Kidney (tissue), 14 donors: ENCODE measurements around the gene DLG5. TPM values are rescaled to one million over a fixed set of nuclear protein-coding genes. Genes with fewer than 3 reads are reported as not detected.
A peak's percentile ranks its signal among the peaks of the same experiment; 100 is the strongest.

ENCODE experiments used
- DNase-seq, 5 donors: peaks; one replicate each; pipeline ENCODE4 v3.0.0-alpha.2; 2013 to 2020
- FAIRE-seq: peaks from 2 replicates; lab custom pipeline; 2012; peaks lifted over from hg19 to GRCh38; lab: Jason Lieb, UNC
- H3K27ac ChIP-seq, 2 donors: one replicate each; pipeline ENCODE4 v1.7.0; 2013; ENCODE audit warnings: low read depth in 2 of 2, low read length in 2 of 2, inconsistent platforms in 1 of 2
- H3K27me3 ChIP-seq: one replicate; pipeline ENCODE4 v1.7.1; 2013; ENCODE audit warnings: low read length, inconsistent platforms; ENCODE audit not compliant: control insufficient read depth, insufficient read depth
- H3K36me3 ChIP-seq, 3 donors: one replicate each; pipeline versions ENCODE4 v1.7.0 to v1.7.1; 2013; ENCODE audit warnings: low read length in 3 of 3, control low read depth in 1 of 3, inconsistent platforms in 1 of 3; ENCODE audit not compliant: insufficient read depth in 3 of 3, control insufficient read depth in 2 of 3
- H3K4me1 ChIP-seq, 3 donors: one replicate each; pipeline versions ENCODE4 v1.7.0 to v1.7.1; 2013; ENCODE audit warnings: low read length in 3 of 3, inconsistent platforms in 1 of 3, low read depth in 1 of 3; ENCODE audit not compliant: control insufficient read depth in 2 of 3, insufficient read depth in 2 of 3
- H3K4me3 ChIP-seq, 3 donors: one replicate each; pipeline versions ENCODE4 v1.7.0 to v1.8.1; 2013; ENCODE audit warnings: low read length in 3 of 3, control low read depth in 1 of 3, inconsistent platforms in 1 of 3
- H3K9ac ChIP-seq, 3 donors: one replicate each; pipeline versions ENCODE4 v1.7.0 to v1.7.1; 2013; ENCODE audit warnings: low read length in 3 of 3, control low read depth in 1 of 3, inconsistent platforms in 1 of 3
- H3K9me3 ChIP-seq, 3 donors: one replicate each; pipeline versions ENCODE4 v1.7.0 to v1.7.1; 2013; ENCODE audit warnings: low read length in 3 of 3, control low read depth in 1 of 3, inconsistent platforms in 1 of 3; ENCODE audit not compliant: control insufficient read depth in 2 of 3, insufficient read depth in 1 of 3
- intact Hi-C: fragments of 100-400 bp; cut with DNase I; formaldehyde crosslinking; loops from one replicate; pipeline ENCODE4 v1.11.1; 2022
- polyA plus RNA-seq: library from polyadenylated mRNA; stranded (reverse); fragments of 350-450 nt; fragmentation: Illumina TruSeq; extraction: RNeasy Lipid Tissue Mini Kit (QIAGEN cat#74804); gene quantifications from one replicate; pipeline ENCODE4 v1.2.3, GENCODE V29; 2014; ENCODE audit warnings: low read depth, low replicate concordance; ENCODE audit not compliant: insufficient read depth
- total RNA-seq: library from RNA; stranded (reverse); fragmentation: NEBNext Ultra II Directional; extraction: Animal tissue kit (Norgen Biotek cat#: 25700); gene quantifications from one replicate; pipeline ENCODE4 v1.2.1, GENCODE V29; 2021
- TF ChIP-seq, protein P1 (sequence below): IDR thresholded peaks from 3 replicates; pipeline ENCODE4 v1.5.1; 2012; ENCODE audit warnings: mild to moderate bottlenecking, moderate library complexity, borderline replicate concordance; ENCODE audit not compliant: insufficient read depth; ENCODE audit errors: extremely low read depth
- donor health status: control.
- donor health status: control.
- donor health status: control.
- donor health status: control.
- donor health status: control.
- donor health status: DM: yes; HTN: yes; CAD: no.
- donor health status: Normal renal cell carcinoma (clear cell type).

DLG5 gene
- total and polyA plus RNA-seq, 2 donors from 2014 or later: 5.4 to 30.0 TPM

DNA sequence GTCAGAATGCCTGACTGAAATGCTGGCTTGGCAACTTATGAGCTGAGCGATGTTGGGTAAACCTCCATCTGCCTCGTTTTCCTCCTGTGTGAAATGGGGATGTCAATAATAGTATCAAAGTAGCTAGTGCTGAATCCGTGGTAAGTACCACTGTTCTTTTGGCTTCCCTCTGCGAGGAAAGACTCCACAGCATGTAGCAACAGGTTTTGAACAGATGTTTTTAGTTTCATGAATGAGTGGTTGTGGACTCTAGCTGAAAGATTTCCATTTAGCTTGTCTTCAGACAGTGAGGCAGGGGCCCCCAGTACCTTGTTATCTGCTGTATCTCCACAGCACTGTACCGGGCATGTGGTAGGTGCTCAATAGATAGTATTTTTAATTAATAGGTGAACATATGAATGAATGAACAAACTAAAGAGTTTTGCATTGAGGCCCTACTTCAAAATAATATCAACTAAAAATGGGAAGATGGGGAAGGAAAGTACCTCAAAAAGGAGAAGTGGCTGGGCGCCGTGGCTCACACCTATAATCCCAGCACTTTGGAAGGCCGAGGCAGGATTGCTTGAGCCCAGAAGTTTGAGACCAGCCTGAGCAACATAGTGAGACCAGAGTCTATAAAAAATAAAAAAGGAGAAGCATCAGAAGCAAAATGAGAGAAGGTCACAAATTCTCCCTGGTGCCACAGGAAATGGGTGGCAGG lies 5.6 kb upstream of the DLG5 start:
- H3K36me3 ChIP-seq: no peaks in the 10 kb centered on the region
- H3K27me3 ChIP-seq: no peaks in the 10 kb centered on the region
- H3K9ac ChIP-seq: no peak overlapping the region
- DNase-seq (no peak), FAIRE-seq (no peak)
- no peak overlapping the region for H3K27ac ChIP-seq
- no peaks in the 10 kb centered on the region for H3K9me3 ChIP-seq
- peaks cover 0 to 2% (median 0%) of the 10 kb centered on the region in 3 donors for H3K4me1 ChIP-seq
- TF ChIP-seq, protein P1, sequence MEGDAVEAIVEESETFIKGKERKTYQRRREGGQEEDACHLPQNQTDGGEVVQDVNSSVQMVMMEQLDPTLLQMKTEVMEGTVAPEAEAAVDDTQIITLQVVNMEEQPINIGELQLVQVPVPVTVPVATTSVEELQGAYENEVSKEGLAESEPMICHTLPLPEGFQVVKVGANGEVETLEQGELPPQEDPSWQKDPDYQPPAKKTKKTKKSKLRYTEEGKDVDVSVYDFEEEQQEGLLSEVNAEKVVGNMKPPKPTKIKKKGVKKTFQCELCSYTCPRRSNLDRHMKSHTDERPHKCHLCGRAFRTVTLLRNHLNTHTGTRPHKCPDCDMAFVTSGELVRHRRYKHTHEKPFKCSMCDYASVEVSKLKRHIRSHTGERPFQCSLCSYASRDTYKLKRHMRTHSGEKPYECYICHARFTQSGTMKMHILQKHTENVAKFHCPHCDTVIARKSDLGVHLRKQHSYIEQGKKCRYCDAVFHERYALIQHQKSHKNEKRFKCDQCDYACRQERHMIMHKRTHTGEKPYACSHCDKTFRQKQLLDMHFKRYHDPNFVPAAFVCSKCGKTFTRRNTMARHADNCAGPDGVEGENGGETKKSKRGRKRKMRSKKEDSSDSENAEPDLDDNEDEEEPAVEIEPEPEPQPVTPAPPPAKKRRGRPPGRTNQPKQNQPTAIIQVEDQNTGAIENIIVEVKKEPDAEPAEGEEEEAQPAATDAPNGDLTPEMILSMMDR: no peak
- intact Hi-C loops: no loop called here
- no peak overlapping the region for H3K4me3 ChIP-seq

DNA sequence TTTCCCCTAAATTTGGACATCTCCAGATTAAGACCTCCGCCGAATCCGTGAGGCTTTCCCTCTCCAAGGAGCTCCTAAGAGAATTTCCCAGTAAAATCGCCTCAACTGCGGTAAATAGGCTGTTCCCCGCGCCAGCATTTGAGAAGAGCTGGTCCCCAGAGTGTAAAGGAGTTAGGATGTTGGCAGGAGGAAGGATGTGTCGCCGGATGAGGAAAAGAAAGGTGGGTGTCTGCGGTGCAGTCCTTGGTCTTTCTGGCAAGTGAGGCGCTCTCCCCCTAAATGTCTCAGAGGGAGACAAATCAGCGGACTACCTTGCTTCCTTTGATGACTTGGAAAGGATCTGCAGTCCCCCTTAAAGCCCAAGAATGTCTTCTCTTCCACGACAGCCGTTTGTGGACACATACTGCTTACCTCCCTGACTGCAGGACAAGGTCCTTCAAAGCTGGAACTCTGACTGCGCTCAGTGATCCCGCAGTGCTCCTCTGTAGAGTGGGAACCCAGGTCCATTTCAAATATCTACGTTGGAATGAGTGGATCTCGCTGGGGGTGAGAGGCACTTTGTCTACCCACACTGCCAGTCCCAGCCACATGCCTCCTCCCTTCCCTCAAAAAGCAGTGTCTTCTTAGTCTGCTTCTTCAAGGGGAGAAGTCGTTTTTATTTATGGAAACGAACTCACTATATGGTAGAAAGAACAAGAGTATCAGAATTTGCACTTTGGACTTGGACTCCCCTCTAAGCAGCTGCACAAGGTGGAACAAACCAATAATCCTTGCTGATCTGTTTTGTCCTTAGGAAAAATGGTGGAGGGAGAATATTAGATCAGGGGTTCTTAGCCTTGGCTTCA lies 1.1 kb upstream of the DLG5 start:
- FAIRE-seq (no peak), DNase-seq (peak in 1 of 5 donors; percentile 58)
- Histone ChIP-seq H3K27ac (no peak overlapping the region), H3K27me3 (no peaks in the 10 kb centered on the region), H3K4me1 (peaks cover 2 to 12% (median 12%) of the 10 kb centered on the region in 3 donors), H3K4me3 (peak overlapping the region in 1 of 3 donors; percentile 50), H3K9ac (peak overlapping the region in 2 of 3 donors; percentile 1 to 39), H3K9me3 (no peaks in the 10 kb centered on the region), H3K36me3 (no peaks in the 10 kb centered on the region)
- TF ChIP-seq, protein P1: no peak
- intact Hi-C loops: no loop called here

DNA sequence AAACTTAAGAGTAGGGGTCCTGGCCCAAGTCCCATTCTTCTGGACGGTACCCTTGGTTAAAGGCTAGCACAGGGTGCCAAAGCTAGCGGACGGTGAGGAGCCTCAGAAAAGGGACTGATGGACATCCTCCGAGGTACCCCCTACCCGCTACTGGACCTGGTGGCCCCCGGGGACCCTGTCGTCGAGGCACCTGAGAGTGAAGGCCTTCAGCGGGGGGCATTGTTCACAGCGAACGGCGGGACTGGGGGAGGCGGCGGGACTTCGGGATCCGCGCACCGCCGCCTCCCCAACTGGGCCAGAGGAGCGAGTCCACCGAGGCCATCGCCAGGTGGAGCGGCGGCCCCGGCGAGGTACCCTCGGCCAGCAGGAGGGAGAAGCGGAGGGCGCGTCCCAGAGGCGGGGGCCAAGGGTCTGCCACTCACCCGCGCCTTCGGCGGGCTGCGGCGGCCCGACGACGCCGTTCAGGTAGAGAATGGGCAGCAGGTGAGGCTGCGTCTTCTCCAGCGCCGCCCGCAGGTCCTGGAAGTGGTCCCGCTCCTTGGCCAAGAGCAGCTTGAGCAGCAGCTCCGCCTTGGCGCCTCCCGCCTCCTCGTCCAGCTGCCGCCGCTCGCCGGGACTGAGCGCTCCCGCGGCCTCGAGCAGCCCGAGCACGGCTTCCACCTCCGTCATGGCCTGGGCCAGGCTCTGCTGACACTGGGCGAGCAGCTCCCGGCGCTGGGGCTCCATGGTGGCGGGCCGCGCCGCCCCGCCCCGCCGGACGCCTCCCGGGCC lies 575 bp downstream of the DLG5 start:
- intact Hi-C loops: no loop called here
- DNase-seq (peak; percentile 64 to 87 (median 73)), FAIRE-seq (no peak)
- peak overlapping the region in 1 of 2 donors; percentile 80 for H3K27ac ChIP-seq
- peak overlapping the region; percentile 4 to 88 (median 48) for H3K9ac ChIP-seq
- H3K4me3 ChIP-seq: peak overlapping the region; percentile 54 to 80 (median 60)
- H3K27me3 ChIP-seq: no peaks in the 10 kb centered on the region
- H3K9me3 ChIP-seq: no peaks in the 10 kb centered on the region
- TF ChIP-seq, protein P1: no peak
- no peaks in the 10 kb centered on the region for H3K36me3 ChIP-seq
- H3K4me1 ChIP-seq: peaks cover 2 to 16% (median 12%) of the 10 kb centered on the region in 3 donors
